Body of pancreas (tissue), 4 donors: ENCODE results near the gene MT1G.

Experiments used
- POLR2A ChIP-seq, 3 donors: fragments of 450-650 bp; IDR thresholded peaks; one replicate each; pipeline ENCODE4 v1.6.1; 2016; ENCODE audit warnings: antibody characterized with exemption in 3 of 3, mild to moderate bottlenecking in 2 of 3
- TF ChIP-seq, protein P1 (sequence below), 7 experiments: fragments of 450-650 bp in 4 of 7; fragments of 200-600 bp in 3 of 7; sonication (generic) in 3 of 7; IDR thresholded peaks; one replicate each; pipeline ENCODE4 v1.5.1; 2016 to 2019; ENCODE audit warnings: antibody characterized with exemption in 7 of 7

DNA sequence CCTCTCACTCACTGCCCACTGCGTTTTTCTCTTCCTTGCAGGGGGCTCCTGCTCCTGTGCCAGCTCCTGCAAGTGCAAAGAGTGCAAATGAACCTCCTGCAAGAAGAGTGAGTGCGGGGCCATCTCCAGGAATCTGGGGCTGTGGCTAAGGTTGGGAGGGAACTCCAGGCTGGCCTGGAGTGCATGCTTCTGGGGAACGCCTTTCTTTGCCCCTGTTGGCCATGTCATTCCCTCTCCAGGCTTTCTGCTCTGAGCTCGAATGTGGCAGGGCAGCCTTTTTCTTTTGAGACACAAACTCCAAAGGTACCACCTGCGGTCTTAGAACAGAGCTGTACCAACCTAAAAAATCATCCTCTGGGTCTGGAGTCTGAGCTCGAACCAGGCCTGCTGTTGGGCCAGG is 49.7 kb downstream of the MT1G start:
- TF ChIP-seq, protein P1, sequence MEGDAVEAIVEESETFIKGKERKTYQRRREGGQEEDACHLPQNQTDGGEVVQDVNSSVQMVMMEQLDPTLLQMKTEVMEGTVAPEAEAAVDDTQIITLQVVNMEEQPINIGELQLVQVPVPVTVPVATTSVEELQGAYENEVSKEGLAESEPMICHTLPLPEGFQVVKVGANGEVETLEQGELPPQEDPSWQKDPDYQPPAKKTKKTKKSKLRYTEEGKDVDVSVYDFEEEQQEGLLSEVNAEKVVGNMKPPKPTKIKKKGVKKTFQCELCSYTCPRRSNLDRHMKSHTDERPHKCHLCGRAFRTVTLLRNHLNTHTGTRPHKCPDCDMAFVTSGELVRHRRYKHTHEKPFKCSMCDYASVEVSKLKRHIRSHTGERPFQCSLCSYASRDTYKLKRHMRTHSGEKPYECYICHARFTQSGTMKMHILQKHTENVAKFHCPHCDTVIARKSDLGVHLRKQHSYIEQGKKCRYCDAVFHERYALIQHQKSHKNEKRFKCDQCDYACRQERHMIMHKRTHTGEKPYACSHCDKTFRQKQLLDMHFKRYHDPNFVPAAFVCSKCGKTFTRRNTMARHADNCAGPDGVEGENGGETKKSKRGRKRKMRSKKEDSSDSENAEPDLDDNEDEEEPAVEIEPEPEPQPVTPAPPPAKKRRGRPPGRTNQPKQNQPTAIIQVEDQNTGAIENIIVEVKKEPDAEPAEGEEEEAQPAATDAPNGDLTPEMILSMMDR (IDR thresholded peaks at IDR 0.05) = no peak
- no peak for TF ChIP-seq POLR2A (IDR thresholded peaks at IDR 0.05)
